ENCODE data around the gene ANTXR1. TPM values are rescaled to one million over a fixed set of nuclear protein-coding genes. Genes with fewer than 3 reads are reported as not detected.

The ANTXR1 gene
- polyA plus RNA-seq, 1 of the 3 experiments (the other 2 are of a cell fraction), result 114 TPM

- no peaks in the 10 kb centered on the region for H3K9me2 ChIP-seq
- peak overlapping the region in 1 of 2 experiments; percentile 67; a peak in 2 of 4 replicates for H3K27ac ChIP-seq (ENCODE audit: low read depth in 2 of 2, low read length in 1 of 2)
- H2AFZ ChIP-seq (ENCODE audit: low read depth), result no peak overlapping the region
- H3K27me3 ChIP-seq (ENCODE audit: insufficient read depth), result no peaks in the 10 kb centered on the region
- no peaks in the 10 kb centered on the region for H3K79me2 ChIP-seq (ENCODE audit: insufficient read depth)
- WGBS (ENCODE audit: low lambda C conversion rate), result 88% methylated on average over 4 of the region's 4 CpGs
- H3K36me3 ChIP-seq (replicated peaks in 1 of 2; ENCODE audit: control insufficient read depth in 1 of 2, insufficient read depth in 2 of 2, low read length in 1 of 2), result peaks cover 43 to 59% of the 10 kb centered on the region in 2 experiments
- H4K20me1 ChIP-seq (ENCODE audit: insufficient read depth), result no peaks in the 10 kb centered on the region
- TF ChIP-seq, protein P1, sequence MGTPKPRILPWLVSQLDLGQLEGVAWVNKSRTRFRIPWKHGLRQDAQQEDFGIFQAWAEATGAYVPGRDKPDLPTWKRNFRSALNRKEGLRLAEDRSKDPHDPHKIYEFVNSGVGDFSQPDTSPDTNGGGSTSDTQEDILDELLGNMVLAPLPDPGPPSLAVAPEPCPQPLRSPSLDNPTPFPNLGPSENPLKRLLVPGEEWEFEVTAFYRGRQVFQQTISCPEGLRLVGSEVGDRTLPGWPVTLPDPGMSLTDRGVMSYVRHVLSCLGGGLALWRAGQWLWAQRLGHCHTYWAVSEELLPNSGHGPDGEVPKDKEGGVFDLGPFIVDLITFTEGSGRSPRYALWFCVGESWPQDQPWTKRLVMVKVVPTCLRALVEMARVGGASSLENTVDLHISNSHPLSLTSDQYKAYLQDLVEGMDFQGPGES (IDR thresholded peaks at IDR 0.05; ENCODE audit: low read depth, low read length), result no peak
- TF ChIP-seq JUND (IDR thresholded peaks at IDR 0.05), result 0 out of 2 replicates have a peak, but pooled peaks have one; percentile 17
- TF ChIP-seq, protein P2, sequence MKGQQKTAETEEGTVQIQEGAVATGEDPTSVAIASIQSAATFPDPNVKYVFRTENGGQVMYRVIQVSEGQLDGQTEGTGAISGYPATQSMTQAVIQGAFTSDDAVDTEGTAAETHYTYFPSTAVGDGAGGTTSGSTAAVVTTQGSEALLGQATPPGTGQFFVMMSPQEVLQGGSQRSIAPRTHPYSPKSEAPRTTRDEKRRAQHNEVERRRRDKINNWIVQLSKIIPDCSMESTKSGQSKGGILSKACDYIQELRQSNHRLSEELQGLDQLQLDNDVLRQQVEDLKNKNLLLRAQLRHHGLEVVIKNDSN (IDR thresholded peaks at IDR 0.05; ENCODE audit: borderline replicate concordance, low read depth), result no peak
- peak; percentile 45; the same call in 1 of the 2 replicates for TF ChIP-seq FOSL2 (IDR thresholded peaks at IDR 0.05; ENCODE audit: borderline replicate concordance, low read depth)
- no peak for TF ChIP-seq GABPA (IDR thresholded peaks at IDR 0.05; ENCODE audit: low read depth)
- no peak overlapping the region for H3K4me3 ChIP-seq (ENCODE audit: low read depth in 2 of 2, low read length in 1 of 2)
- ChIA-PET POLR2A (no interaction called here), CTCF (interaction anchor here (0.6 to 0.7 kb wide), 2 partner anchors 149 to 1817 kb away, joined by 3 read pairs; no protein-coding TSS in a partner anchor)
- H3K4me1 ChIP-seq (ENCODE audit: control insufficient read depth in 1 of 2, insufficient read depth in 2 of 2, low read depth in 1 of 2, low read length in 1 of 2), result peaks cover 5 to 8% of the 10 kb centered on the region in 2 experiments; a peak in 2 of 4 replicates
- H3K4me2 ChIP-seq, result no peak overlapping the region
- H3F3A ChIP-seq (replicated peaks; ENCODE audit: insufficient read depth), result peaks cover 11% of the 10 kb centered on the region
- no peak overlapping the region for H3K9ac ChIP-seq
- DNase-seq, result no peak
- no peaks in the 10 kb centered on the region for H3K9me3 ChIP-seq
Observed at GRCh38 chr2:69122271-69122670, 109.3 kb downstream of the ANTXR1 start.

DNA sequence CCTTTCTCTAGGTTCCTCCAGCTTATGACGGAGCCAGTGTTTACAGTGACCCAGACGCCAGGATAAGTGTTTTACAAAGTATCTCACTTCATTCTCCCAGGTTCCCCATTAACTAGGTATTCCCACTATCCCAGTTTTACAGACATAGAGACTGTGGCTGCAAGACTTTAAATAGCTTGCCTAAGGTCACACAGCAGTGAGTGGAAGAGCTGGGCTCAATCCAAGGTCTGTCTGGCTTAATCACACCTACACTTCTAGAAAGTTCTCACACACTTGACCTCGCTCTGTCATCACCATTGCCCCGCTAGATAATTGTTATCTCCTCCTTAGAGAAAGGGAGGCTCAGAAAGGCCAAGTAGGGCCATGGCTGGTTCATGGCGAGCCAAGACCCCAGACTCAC, 110.2 kb downstream of the ANTXR1 start:
- H3K27me3 ChIP-seq (ENCODE audit: insufficient read depth), result no peaks in the 10 kb centered on the region
- H3K36me3 ChIP-seq (replicated peaks in 1 of 2; ENCODE audit: control insufficient read depth in 1 of 2, insufficient read depth in 2 of 2, low read length in 1 of 2), result peaks cover 40 to 61% of the 10 kb centered on the region in 2 experiments
- H3K9me2 ChIP-seq, result no peaks in the 10 kb centered on the region
- H2AFZ ChIP-seq (ENCODE audit: low read depth), result no peak overlapping the region
- H3K4me2 ChIP-seq, result no peak overlapping the region
- 99% methylated on average over 5 of the region's 5 CpGs for WGBS (ENCODE audit: low lambda C conversion rate)
- no peaks in the 10 kb centered on the region for H4K20me1 ChIP-seq (ENCODE audit: insufficient read depth)
- H3K4me1 ChIP-seq (ENCODE audit: control insufficient read depth in 1 of 2, insufficient read depth in 2 of 2, low read depth in 1 of 2, low read length in 1 of 2), result peaks cover 5 to 8% of the 10 kb centered on the region in 2 experiments; a peak in 2 of 4 replicates
- TF ChIP-seq SMC3 (IDR thresholded peaks at IDR 0.05; ENCODE audit: low read depth, low read length), result no peak
- TF ChIP-seq CTCF (IDR thresholded peaks at IDR 0.05), result no peak
- TF ChIP-seq, protein P3, sequence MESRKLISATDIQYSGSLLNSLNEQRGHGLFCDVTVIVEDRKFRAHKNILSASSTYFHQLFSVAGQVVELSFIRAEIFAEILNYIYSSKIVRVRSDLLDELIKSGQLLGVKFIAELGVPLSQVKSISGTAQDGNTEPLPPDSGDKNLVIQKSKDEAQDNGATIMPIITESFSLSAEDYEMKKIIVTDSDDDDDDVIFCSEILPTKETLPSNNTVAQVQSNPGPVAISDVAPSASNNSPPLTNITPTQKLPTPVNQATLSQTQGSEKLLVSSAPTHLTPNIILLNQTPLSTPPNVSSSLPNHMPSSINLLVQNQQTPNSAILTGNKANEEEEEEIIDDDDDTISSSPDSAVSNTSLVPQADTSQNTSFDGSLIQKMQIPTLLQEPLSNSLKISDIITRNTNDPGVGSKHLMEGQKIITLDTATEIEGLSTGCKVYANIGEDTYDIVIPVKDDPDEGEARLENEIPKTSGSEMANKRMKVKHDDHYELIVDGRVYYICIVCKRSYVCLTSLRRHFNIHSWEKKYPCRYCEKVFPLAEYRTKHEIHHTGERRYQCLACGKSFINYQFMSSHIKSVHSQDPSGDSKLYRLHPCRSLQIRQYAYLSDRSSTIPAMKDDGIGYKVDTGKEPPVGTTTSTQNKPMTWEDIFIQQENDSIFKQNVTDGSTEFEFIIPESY (IDR thresholded peaks at IDR 0.05; ENCODE audit: borderline replicate concordance, low read depth), result no peak
- TF ChIP-seq ELF1 (IDR thresholded peaks at IDR 0.05), result no peak
- no peak for TF ChIP-seq FOXM1 (IDR thresholded peaks at IDR 0.05; ENCODE audit: low read depth)
- no peak for TF ChIP-seq EP300 (IDR thresholded peaks at IDR 0.05; ENCODE audit: borderline replicate concordance in 1 of 2, low read depth in 1 of 2, low read length in 1 of 2)
- TF ChIP-seq NFIC (IDR thresholded peaks at IDR 0.05; ENCODE audit: borderline replicate concordance), result no peak
- TF ChIP-seq RXRA (IDR thresholded peaks at IDR 0.05; ENCODE audit: borderline replicate concordance, low read depth), result no peak
- TF ChIP-seq GABPA (IDR thresholded peaks at IDR 0.05; ENCODE audit: low read depth), result no peak
- no peak for TF ChIP-seq FOXJ3 (CRISPR knock-in tag; IDR thresholded peaks at IDR 0.05)
- no peak for TF ChIP-seq EZH2phosphoT487 (IDR thresholded peaks at IDR 0.05; ENCODE audit: borderline replicate concordance, low read depth)
- no peak for TF ChIP-seq RCOR1 (IDR thresholded peaks at IDR 0.05; ENCODE audit: low read length)
- no peak for TF ChIP-seq JUND (IDR thresholded peaks at IDR 0.05)
- no peak for TF ChIP-seq YY1 (IDR thresholded peaks at IDR 0.05; ENCODE audit: low read depth)
- no peak for TF ChIP-seq TCF12 (IDR thresholded peaks at IDR 0.05)
- TF ChIP-seq REST (IDR thresholded peaks at IDR 0.05; ENCODE audit: low read depth, low read length), result no peak
- H3F3A ChIP-seq (replicated peaks; ENCODE audit: insufficient read depth), result peaks cover 5% of the 10 kb centered on the region
- no peak overlapping the region for H3K9ac ChIP-seq
- no peak for DNase-seq
- H3K79me2 ChIP-seq (ENCODE audit: insufficient read depth), result no peaks in the 10 kb centered on the region
- no peak overlapping the region for H3K27ac ChIP-seq (ENCODE audit: low read depth in 2 of 2, low read length in 1 of 2)
- H3K9me3 ChIP-seq, result no peaks in the 10 kb centered on the region
- no peak overlapping the region for H3K4me3 ChIP-seq (ENCODE audit: low read depth in 2 of 2, low read length in 1 of 2)
- ChIA-PET POLR2A (no interaction called here), CTCF (no interaction called here)

All from SK-N-SH (cell line).